C4-2B (cell line): ENCODE measurements around the gene RCAN1.

Experiments used
- H3K27ac ChIP-seq: fragments of 450-650 bp; 2 replicates; pipeline ENCODE4 v1.5.1; 2017
- ZFX ChIP-seq: fragments of 450-650 bp; IDR thresholded peaks from 2 replicates; pipeline ENCODE4 v1.6.1; 2017
- TF ChIP-seq, protein P1 (sequence below): fragments of 450-650 bp; conservative IDR thresholded peaks from 2 replicates; pipeline ENCODE4 v1.5.1; 2017; ENCODE audit warnings: mild to moderate bottlenecking

The RCAN1 gene

DNA sequence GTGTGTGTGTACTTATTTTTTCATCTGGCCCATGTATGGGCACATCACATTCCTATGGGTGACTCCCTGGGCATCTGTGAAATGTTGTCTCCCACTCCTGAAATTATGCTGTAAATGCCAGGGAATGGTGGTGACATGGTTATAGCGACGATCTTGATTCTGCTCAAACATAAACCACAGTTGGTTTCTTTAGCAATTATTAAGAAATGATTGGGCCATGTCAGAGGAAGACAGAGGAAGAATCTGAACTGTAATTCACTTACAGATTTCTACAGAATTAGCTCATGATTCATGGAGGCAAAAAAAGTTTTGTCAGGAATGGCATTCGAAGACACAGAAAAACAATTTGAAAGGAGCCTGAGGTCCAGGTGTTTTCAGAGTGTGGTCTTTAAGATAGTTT lies 77.1 kb downstream of the RCAN1 start:
- H3K27ac ChIP-seq, result no peak overlapping the region
- no peak for TF ChIP-seq ZFX
- TF ChIP-seq, protein P1, sequence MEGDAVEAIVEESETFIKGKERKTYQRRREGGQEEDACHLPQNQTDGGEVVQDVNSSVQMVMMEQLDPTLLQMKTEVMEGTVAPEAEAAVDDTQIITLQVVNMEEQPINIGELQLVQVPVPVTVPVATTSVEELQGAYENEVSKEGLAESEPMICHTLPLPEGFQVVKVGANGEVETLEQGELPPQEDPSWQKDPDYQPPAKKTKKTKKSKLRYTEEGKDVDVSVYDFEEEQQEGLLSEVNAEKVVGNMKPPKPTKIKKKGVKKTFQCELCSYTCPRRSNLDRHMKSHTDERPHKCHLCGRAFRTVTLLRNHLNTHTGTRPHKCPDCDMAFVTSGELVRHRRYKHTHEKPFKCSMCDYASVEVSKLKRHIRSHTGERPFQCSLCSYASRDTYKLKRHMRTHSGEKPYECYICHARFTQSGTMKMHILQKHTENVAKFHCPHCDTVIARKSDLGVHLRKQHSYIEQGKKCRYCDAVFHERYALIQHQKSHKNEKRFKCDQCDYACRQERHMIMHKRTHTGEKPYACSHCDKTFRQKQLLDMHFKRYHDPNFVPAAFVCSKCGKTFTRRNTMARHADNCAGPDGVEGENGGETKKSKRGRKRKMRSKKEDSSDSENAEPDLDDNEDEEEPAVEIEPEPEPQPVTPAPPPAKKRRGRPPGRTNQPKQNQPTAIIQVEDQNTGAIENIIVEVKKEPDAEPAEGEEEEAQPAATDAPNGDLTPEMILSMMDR, result no peak

DNA sequence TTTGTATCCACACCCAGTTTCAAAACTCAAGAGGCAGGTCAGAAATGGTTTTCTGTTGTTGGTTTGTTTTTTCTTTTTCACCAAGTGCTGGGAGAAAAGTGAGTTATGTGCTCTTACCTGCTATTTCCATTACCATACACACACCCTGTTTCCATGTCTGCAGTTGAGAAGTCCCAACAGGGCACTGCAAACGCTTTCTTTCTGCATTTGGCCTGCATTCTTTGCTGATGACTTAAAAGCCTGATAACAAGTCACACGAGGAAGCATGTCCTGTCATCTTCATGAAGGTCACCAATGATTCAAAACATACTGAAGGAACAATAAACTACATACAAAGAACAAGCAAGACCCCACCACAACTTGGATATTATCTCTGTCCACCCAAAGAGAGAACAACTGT lies 78.1 kb downstream of the RCAN1 start:
- TF ChIP-seq, protein P1, result no peak
- no peak for TF ChIP-seq ZFX
- no peak overlapping the region for H3K27ac ChIP-seq

DNA sequence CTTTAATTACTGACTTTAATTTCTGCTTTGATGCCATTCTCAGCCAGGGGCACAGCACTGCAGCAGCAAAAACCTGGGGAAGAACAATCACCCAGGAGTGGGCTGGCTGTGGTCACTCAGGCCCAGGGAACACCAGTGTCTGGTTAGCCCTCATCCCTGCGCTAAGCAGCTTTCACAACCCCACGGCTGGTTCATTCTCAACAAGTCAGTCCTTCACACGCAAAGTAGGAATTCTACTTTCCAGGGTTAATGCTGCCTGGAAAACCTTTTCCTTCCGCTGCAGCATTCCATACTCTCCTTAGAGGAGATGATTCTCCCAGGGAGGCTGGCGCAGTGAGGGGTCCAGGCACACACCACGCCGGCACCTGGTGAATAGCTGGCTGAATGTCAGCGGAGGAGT lies 78.6 kb downstream of the RCAN1 start:
- TF ChIP-seq, protein P1, result no peak
- no peak for TF ChIP-seq ZFX
- no peak overlapping the region for H3K27ac ChIP-seq

DNA sequence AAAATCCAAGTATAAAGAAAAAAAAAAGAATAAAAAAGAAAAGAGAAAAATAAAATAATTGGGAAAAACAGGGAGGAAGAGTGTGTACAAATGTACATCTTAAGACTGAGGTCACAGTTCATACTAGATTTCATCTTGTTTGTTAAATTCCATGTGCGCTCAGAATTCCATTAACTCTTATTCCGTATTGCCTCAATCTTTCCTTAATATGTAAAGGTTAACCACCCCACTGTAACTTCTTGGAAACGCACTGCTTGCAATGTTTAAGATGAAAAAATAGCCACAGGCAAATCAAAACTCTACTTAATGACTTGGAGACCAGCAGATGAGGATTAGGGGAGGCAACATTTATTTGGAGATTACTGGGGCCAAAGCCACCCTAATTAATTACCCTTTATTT lies 79.0 kb downstream of the RCAN1 start:
- H3K27ac ChIP-seq, result no peak overlapping the region
- TF ChIP-seq, protein P1, result no peak
- TF ChIP-seq ZFX, result no peak

DNA sequence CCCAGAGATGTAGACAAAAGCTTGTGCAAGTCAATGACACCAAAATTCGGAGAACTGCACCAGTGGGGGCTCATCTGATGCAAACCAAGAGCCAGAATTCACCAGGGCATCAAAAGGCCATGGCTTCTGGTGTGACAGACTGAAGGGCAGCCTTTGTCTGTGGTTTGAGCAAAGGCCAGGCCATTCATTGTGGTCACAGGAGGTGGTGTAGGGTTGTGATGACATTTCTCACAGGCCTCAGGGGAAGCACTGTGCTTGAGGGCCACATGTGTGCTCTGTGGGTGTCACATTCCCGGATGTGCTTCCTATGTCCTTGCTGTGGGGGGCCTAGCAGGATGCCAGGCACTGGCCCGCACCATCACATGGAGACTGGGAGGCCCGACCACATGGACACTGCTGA lies 80.4 kb downstream of the RCAN1 start:
- no peak for TF ChIP-seq ZFX
- TF ChIP-seq, protein P1, result no peak
- no peak overlapping the region for H3K27ac ChIP-seq

DNA sequence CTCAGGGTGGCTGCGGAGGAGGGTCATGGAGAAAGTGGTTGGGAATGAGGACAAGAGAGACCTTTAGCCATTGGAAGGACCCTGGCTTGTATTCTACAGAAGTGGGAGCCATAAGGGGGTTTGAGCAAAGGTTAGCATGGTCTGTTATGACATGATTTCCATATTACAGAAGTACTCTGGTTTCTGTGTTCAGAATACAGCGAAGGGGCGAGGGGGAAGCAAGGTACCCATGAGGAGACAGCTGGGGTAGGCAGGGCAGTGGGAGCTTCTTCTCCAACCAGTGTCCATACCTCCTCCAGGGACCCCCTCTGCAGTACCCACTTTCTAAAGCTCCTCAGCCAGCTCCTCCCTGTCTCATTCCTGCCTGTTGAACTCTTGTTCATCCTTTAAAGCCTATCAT lies 81.0 kb downstream of the RCAN1 start:
- TF ChIP-seq, protein P1, result no peak
- no peak for TF ChIP-seq ZFX
- no peak overlapping the region for H3K27ac ChIP-seq

DNA sequence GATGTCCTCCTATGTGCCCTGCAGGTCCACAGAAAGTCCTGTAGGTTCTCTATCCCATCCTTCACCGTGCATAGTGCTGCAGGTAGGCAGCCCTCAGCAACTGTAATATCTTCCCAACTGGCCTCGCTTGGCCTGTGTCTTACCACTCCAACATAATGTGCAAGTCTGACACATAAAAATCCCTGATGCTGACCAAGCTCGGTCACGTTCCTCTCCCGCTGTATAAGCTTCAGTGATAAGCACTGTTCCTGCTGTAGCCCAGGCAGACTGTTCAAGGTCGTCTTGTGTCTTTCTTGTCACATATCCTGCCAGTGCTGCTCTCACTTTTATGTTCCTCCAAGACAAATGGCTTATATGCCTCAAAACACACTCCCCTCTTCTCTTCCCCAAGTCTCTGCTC lies 83.5 kb downstream of the RCAN1 start:
- TF ChIP-seq, protein P1, result no peak
- TF ChIP-seq ZFX, result no peak
- no peak overlapping the region for H3K27ac ChIP-seq
